SU-DHL-6 (cell line): ENCODE measurements around the gene SMIM7.

Source experiments
- EZH2phosphoT487 ChIP-seq: fragments of 200-600 bp; sonication (generic), shearing (Covaris generic); conservative IDR thresholded peaks from 2 replicates; pipeline ENCODE4 v1.6.1; 2018; ENCODE audit warnings: mild to moderate bottlenecking, antibody characterized with exemption, low read length, moderate library complexity, mixed read lengths
- TF ChIP-seq, protein P1 (sequence below): fragments of 200-600 bp; sonication (generic); IDR thresholded peaks from one replicate; pipeline ENCODE4 v1.5.1; 2017; ENCODE audit warnings: antibody characterized with exemption, mild to moderate bottlenecking, low read length, moderate library complexity; ENCODE audit not compliant: insufficient read depth, poor library complexity, severe bottlenecking

- TF ChIP-seq, protein P1, sequence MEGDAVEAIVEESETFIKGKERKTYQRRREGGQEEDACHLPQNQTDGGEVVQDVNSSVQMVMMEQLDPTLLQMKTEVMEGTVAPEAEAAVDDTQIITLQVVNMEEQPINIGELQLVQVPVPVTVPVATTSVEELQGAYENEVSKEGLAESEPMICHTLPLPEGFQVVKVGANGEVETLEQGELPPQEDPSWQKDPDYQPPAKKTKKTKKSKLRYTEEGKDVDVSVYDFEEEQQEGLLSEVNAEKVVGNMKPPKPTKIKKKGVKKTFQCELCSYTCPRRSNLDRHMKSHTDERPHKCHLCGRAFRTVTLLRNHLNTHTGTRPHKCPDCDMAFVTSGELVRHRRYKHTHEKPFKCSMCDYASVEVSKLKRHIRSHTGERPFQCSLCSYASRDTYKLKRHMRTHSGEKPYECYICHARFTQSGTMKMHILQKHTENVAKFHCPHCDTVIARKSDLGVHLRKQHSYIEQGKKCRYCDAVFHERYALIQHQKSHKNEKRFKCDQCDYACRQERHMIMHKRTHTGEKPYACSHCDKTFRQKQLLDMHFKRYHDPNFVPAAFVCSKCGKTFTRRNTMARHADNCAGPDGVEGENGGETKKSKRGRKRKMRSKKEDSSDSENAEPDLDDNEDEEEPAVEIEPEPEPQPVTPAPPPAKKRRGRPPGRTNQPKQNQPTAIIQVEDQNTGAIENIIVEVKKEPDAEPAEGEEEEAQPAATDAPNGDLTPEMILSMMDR = no peak
- TF ChIP-seq EZH2phosphoT487 = no peak
Observed at GRCh38 chr19:16655727-16656126, 4.2 kb downstream of the SMIM7 start.
